ENCODE measurements around the gene CYB561.

CYB561 gene

DNA sequence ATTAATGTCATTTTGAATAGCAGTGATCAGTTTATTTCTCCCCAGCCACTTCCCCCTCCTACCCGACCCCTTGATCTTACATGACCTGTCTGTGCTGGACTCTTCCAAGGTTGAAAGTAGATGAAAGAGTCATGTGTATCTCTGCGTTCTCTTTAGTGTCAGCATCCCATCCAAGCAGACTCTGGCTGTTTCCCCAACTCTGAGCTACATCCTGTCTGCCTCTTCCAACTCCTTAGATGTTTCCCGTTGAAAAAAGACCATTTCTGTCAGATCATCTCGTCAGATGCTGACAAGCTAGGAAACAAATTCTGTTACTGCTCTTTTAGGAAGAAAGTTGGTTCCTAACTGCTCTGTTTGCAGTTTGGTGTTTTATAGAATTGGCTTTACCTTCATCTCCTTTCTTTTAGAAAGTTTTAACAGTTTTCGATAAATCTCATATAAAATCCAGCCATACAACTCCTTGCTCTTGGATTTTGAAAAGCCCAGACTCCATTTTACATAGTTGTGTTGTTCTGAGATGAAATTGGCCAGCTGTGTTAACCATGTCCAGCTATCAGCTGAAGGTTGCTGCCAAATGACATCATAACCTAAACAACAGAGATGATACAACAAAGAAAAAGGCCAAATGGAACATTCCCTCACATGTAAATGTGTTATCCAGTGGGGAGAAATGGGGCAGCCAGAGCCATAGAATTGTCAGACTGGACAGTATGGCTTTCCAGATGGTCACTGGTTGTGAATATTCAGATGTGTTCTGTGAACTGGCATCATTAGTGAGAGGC, 43.5 kb downstream of the CYB561 start:
- Histone ChIP-seq H3K4me3 (ENCODE audit: low read length) (no peak overlapping the region), H3K27ac (ENCODE audit: low read depth, low read length) (peak overlapping the region; percentile 19), H3K9ac (ENCODE audit: low read length) (no peak overlapping the region), H3K36me3 (ENCODE audit: control insufficient read depth, insufficient read depth, low read length) (no peaks in the 10 kb centered on the region), H3K27me3 (ENCODE audit: control insufficient read depth, insufficient read depth, low read length) (no peaks in the 10 kb centered on the region), H3K4me1 (ENCODE audit: control insufficient read depth, insufficient read depth, low read length) (peaks cover 2% of the 10 kb centered on the region)

DNA sequence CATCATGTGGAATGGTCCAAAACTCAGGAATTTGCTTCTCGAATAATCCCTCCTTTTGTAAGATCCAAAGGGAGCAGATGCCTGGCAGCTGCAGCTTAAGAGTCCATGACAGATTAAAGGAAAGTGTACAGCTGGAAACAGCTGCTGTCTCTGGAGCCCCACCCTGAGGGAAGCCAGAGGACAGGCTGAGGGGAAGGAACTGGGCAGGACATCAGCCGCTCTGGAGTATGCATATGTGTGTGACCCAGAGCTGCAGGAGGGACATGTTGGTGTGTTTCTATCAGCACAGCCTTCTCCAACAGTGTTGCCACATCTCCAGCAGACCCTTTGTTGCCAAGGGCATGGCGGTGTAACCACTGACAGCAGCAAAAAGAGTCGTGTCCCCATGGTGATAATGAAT, 46.2 kb downstream of the CYB561 start:
- Histone ChIP-seq H3K36me3 (ENCODE audit: control insufficient read depth, insufficient read depth, low read length) (no peaks in the 10 kb centered on the region), H3K4me1 (ENCODE audit: control insufficient read depth, insufficient read depth, low read length) (peaks cover 2% of the 10 kb centered on the region), H3K4me3 (ENCODE audit: low read length) (no peak overlapping the region), H3K27ac (ENCODE audit: low read depth, low read length) (no peak overlapping the region), H3K27me3 (ENCODE audit: control insufficient read depth, insufficient read depth, low read length) (no peaks in the 10 kb centered on the region), H3K9ac (ENCODE audit: low read length) (no peak overlapping the region)

DNA sequence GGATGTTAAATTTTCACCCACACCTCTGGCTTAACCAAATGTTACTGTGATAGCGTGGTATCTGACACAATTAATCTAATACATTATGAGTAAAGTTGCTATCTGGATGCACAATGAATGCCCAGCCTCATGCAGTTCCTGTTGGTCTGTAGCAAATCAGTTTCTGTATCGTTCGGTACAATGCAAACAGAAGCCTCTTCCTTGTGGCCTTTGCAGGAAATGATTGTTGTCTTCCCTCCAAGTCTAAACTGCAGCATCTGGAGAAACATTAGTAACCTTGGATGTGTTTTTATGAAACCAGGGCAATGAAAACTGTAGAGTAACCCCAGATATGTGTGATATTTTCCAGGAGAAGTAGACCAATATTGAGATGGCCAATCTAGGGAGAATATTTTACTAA, 46.8 kb downstream of the CYB561 start:
- peaks cover 2% of the 10 kb centered on the region for H3K4me1 ChIP-seq (ENCODE audit: control insufficient read depth, insufficient read depth, low read length)
- no peak overlapping the region for H3K9ac ChIP-seq (ENCODE audit: low read length)
- no peak overlapping the region for H3K4me3 ChIP-seq (ENCODE audit: low read length)
- no peaks in the 10 kb centered on the region for H3K27me3 ChIP-seq (ENCODE audit: control insufficient read depth, insufficient read depth, low read length)
- H3K27ac ChIP-seq (ENCODE audit: low read depth, low read length): no peak overlapping the region
- H3K36me3 ChIP-seq (ENCODE audit: control insufficient read depth, insufficient read depth, low read length): no peaks in the 10 kb centered on the region

GRCh38 chr17:63398680-63399079, 47.4 kb downstream of the CYB561 start:
- Histone ChIP-seq H3K9ac (ENCODE audit: low read length) (no peak overlapping the region), H3K36me3 (ENCODE audit: control insufficient read depth, insufficient read depth, low read length) (no peaks in the 10 kb centered on the region), H3K27me3 (ENCODE audit: control insufficient read depth, insufficient read depth, low read length) (no peaks in the 10 kb centered on the region), H3K4me3 (ENCODE audit: low read length) (no peak overlapping the region), H3K27ac (ENCODE audit: low read depth, low read length) (no peak overlapping the region), H3K4me1 (ENCODE audit: control insufficient read depth, insufficient read depth, low read length) (peaks cover 2% of the 10 kb centered on the region)

- H3K36me3 ChIP-seq (ENCODE audit: control insufficient read depth, insufficient read depth, low read length): no peaks in the 10 kb centered on the region
- H3K27me3 ChIP-seq (ENCODE audit: control insufficient read depth, insufficient read depth, low read length): no peaks in the 10 kb centered on the region
- H3K9ac ChIP-seq (ENCODE audit: low read length): no peak overlapping the region
- H3K4me1 ChIP-seq (ENCODE audit: control insufficient read depth, insufficient read depth, low read length): peaks cover 2% of the 10 kb centered on the region
- no peak overlapping the region for H3K27ac ChIP-seq (ENCODE audit: low read depth, low read length)
- no peak overlapping the region for H3K4me3 ChIP-seq (ENCODE audit: low read length)
These were observed 50.9 kb downstream of the CYB561 start for GRCh38 chr17:63395075-63395805.

DNA sequence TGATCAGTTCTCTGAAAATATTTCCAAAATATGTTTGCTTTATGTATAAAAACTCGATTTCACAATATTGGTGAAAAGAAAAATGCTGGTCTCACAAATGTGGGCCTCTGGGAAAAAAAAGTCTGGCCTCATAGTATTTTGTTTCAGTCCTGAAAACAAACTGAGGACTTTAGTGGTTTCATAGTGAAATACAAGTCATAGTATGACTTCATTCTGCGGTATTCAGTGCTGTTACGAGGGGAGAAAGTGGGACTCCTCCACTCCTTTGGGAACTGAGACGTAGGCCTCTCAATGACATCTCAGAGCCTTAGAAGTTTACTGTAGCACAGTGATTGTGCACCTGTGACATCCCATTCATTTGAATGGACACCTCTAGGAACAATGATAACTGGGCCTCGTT, 56.0 kb downstream of the CYB561 start:
- H3K27ac ChIP-seq (ENCODE audit: low read depth, low read length): no peak overlapping the region
- no peak overlapping the region for H3K9ac ChIP-seq (ENCODE audit: low read length)
- no peaks in the 10 kb centered on the region for H3K36me3 ChIP-seq (ENCODE audit: control insufficient read depth, insufficient read depth, low read length)
- no peaks in the 10 kb centered on the region for H3K27me3 ChIP-seq (ENCODE audit: control insufficient read depth, insufficient read depth, low read length)
- H3K4me3 ChIP-seq (ENCODE audit: low read length): no peak overlapping the region
- H3K4me1 ChIP-seq (ENCODE audit: control insufficient read depth, insufficient read depth, low read length): no peaks in the 10 kb centered on the region

DNA sequence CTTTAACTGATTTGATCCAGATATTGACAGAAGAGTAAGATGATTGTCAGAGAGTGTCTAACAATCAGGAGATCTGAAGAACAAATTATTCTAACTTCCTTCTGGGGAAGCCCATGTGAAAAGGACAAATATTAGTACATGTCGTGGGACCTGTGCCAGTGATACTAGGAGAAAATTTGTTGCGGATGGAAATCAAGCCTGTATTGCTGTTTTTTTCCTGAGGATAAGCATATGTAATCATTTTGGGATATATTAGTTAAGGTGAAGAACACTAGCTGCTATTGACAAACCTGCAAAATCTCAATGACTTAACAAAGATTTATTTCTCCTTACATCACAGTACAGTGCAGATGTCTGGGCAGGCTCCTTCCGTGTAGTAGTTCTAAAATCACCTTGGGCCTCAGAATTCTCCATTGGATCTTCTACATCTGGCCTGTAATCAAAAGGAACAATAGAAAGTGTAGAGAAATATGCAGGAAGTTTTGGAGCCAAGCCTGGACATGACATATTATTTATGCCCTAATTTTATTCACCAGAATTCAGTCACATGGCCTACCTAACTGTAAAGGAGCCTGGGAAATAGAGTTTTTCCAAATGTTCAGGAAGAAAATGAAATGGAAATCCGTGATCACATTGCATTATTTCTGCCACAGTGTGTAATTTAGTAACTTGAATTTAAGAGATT, 58.3 kb downstream of the CYB561 start:
- Histone ChIP-seq H3K4me3 (ENCODE audit: low read length) (no peak overlapping the region), H3K27ac (ENCODE audit: low read depth, low read length) (no peak overlapping the region), H3K36me3 (ENCODE audit: control insufficient read depth, insufficient read depth, low read length) (no peaks in the 10 kb centered on the region), H3K9ac (ENCODE audit: low read length) (no peak overlapping the region), H3K4me1 (ENCODE audit: control insufficient read depth, insufficient read depth, low read length) (no peaks in the 10 kb centered on the region), H3K27me3 (ENCODE audit: control insufficient read depth, insufficient read depth, low read length) (no peaks in the 10 kb centered on the region)

GRCh38 chr17:63382826-63383225, 63.3 kb downstream of the CYB561 start:
- Histone ChIP-seq H3K27ac (ENCODE audit: low read depth, low read length) (no peak overlapping the region), H3K9ac (ENCODE audit: low read length) (no peak overlapping the region), H3K4me1 (ENCODE audit: control insufficient read depth, insufficient read depth, low read length) (no peaks in the 10 kb centered on the region), H3K36me3 (ENCODE audit: control insufficient read depth, insufficient read depth, low read length) (no peaks in the 10 kb centered on the region), H3K4me3 (ENCODE audit: low read length) (no peak overlapping the region), H3K27me3 (ENCODE audit: control insufficient read depth, insufficient read depth, low read length) (no peaks in the 10 kb centered on the region)
